ENCODE measurements around the gene BICDL1.
"Not testable (repeated sequence)": the region's sequence is repeated elsewhere in the genome, so short reads cannot be mapped to it uniquely, and the experiment has no call there.

The BICDL1 gene, protein sequence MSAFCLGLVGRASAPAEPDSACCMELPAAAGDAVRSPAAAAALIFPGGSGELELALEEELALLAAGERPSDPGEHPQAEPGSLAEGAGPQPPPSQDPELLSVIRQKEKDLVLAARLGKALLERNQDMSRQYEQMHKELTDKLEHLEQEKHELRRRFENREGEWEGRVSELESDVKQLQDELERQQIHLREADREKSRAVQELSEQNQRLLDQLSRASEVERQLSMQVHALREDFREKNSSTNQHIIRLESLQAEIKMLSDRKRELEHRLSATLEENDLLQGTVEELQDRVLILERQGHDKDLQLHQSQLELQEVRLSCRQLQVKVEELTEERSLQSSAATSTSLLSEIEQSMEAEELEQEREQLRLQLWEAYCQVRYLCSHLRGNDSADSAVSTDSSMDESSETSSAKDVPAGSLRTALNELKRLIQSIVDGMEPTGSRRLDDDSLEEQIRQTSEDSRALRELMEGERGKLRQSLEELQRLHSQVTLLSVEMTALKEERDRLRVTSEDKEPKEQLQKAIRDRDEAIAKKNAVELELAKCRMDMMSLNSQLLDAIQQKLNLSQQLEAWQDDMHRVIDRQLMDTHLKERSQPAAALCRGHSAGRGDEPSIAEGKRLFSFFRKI

GRCh38 chr12:119988472-119989360, at the start of gene BICDL1:
BICDL1 (plus strand) TSS chr12:119989236; CDS start chr12:119989869, 633 bp downstream.
- DNase-seq, result peak; percentile 97

DNA sequence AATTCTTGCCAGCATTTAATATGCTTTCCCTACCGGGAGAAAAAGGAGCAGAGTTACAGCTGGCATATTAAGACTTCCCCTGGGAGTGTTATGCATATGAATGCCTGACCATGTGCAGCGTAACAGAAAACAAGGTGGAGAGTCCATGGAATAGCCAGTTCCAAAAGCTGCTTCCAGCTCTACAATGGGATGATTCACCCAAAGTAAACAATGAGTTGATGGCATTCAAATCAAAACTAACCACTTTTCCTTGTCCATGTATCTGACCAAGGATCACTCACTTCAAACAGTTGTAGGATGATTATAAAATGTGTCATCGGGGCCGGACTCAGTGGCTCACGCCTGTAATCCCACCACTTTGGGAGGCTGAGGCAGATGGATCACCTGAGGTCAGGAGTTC, 48.1 kb upstream of the BICDL1 start:
- no peak for DNase-seq

GRCh38 chr12:119942386-119942785, 46.6 kb upstream of the BICDL1 start:
- no peak for DNase-seq

DNA sequence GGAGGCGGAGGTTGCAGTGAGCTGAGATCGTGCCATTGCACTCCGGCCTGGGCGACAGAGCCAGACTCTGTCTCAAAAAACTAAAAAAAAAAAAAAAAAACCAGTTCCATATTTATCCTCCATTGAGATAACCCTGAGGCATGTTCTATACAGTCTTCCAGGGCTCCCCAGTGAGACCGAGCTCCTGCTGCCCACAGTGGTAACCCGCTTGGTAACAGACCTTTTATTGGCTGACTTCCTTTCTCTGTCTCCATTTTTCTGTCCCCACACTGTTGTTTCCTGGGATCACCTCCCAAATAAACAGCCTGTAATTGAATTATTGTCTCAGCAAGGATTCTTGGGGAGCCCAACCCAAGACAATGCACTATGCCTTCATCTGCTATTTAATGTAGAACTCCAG, 42.8 kb upstream of the BICDL1 start:
- DNase-seq, result no peak

GRCh38 chr12:119949145-119949544, 39.9 kb upstream of the BICDL1 start:
- no peak for DNase-seq

DNA sequence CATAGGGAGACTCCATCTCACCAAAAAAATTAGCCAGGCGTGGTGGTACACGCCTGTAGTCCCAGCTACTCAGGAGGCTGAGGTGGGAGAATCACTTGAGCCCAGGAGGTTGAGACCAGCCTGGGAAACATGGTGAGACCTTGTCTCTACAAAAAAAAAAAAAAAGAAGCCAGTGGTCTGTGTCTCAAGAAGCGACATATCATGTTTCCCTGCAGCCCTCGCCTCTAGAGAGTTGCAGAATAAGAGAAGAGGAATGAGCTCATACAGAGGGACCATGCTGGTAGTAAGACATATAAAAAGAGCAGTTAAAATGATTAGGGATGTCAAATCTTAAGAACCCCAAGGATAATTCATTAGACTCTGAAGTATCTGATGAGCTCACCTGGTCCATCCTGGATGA, 39.4 kb upstream of the BICDL1 start:
- DNase-seq, result no peak

GRCh38 chr12:119956047-119956446, 33.0 kb upstream of the BICDL1 start:
- DNase-seq, result no peak

DNA sequence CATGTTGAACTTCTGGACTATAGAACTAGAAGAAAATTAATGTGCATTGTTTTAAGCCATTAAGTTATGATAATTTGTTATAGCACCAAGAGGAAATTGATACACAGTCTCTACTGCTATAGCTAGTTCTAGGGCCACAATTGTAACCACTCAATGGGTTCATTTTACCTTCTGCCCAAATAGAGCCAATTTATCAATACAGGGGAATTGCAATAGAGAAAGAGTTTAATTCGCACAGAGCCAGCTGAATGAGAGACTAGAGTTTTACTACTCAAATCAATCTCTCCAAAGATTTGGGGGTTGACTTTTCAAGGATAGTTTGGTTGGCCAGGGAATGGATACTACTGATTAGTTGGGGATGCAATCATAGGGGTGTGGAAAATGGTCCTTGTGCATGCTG, 31.9 kb upstream of the BICDL1 start:
- no peak for DNase-seq

DNA sequence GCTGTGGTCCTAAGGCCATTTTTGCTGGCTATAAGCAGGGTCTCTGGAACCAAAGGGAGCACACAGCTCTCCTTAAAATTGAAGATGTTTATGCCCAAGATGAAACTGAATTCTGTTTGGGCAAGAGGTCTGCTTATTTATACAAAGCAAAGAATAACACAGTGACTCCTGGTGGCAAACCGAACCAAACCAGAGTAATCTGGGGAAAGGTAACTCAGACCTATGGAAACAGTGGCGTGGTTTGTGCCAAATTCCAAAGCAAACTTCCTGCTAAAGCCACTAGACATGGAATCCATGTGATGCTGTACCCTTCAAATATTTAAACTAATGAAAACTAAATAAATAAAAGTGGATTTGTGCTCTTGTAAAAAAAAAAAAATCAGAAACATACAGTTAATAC, 29.6 kb upstream of the BICDL1 start:
- DNase-seq, result no peak

DNA sequence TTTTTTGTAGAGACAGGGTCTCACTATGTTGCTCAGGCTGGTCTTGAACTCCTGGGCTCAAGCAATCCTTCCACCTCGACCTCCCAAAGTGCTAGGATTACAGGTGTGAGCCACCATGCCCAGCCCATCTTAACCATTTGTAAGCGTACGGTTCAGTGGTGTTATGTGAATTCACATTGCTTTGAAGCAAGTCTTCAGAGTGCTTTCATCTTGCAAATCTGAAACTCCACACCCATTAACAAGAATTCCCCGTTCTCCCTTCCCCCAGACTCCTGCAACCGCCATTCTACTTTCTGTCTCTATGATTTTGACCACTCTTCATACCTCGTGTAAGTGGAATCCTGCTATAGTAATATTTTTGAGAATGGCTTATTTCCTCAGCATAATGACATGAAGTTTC, 24.9 kb upstream of the BICDL1 start:
- no peak for DNase-seq

- DNase-seq, result no peak
Observed at GRCh38 chr12:119964929-119965328, 24.1 kb upstream of the BICDL1 start.

DNA sequence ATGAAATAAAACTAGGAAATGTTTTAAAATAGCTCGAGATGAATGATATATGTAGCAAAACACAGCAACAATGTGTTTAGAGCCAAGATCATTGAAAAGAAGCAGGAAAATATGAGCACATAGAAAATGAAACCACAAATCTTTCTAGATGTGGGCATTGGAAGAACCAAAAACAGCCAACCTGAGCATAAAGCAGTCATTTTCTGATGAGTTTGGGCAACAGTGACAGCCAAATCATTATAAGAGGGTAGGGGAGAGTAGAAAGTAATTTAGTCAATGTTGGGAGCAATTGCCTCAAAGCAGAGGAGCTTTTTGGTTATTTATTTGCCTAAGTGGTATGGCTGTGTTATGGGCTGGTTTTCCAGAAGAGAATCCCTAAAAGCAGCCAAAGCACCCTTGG, 8.8 kb upstream of the BICDL1 start:
- peak; percentile 67 for DNase-seq

DNA sequence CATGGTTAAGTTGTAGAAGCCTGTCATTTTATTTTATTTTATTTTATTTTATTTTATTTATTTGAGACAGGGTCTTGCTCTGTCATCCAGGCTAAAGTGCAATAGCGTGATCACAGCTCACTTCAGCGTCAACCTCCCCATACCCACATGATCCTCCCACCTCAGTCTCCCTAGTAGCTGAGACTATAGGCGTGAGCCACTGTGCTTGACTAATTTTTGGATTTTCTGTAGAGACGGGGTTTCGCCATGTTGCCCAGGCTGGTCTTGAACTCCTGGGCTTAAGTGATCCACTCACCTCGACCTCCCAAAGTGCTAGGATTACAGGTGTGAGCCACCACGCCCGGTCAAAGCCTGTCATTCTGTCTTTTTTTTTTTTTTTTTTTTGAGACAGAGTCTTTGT, 8.3 kb upstream of the BICDL1 start:
- DNase-seq, result not testable (repeated sequence)

DNA sequence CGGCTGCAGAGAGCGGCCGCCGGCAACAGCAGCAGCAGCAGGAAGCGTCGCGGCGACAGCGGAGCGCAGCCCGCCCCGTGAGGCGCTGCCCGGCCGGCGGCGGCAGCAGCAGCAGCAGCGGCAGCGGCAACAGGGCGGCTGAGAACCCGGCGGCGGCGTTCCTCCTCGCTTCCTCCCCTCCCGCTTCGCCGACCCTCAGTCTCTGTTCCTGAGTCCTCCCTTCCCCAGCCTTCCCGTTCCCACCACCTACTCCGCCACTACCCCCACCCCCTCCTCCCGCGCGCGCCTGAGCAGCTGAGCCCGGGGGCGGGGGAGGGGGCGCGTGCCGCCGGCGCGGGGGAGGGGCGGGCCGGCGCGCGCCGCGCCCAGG, 310 bp downstream of the BICDL1 start:
- DNase-seq, result no peak

DNA sequence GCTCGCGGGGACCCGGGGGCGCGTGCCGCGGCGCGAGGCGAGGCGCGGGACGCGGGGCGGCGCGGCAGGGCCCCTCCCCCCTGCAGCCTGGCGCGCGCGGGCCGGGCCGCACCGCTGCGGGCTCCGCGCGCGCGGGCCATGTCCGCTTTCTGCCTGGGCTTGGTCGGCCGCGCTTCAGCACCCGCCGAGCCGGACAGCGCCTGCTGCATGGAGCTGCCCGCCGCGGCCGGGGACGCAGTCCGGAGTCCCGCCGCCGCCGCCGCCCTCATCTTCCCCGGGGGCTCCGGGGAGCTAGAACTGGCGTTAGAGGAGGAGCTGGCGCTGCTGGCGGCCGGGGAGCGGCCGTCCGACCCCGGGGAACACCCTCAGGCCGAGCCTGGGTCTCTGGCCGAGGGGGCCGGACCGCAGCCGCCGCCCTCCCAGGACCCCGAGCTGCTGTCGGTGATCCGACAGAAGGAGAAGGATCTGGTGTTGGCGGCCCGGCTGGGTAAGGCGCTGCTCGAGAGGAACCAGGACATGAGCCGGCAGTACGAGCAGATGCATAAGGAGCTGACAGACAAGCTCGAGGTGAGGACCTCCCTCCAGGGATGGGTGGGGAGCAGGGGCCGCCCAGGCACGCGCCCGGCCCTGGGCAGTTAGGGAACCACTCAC, 820 bp downstream of the BICDL1 start:
- DNase-seq, result peak; percentile 62

DNA sequence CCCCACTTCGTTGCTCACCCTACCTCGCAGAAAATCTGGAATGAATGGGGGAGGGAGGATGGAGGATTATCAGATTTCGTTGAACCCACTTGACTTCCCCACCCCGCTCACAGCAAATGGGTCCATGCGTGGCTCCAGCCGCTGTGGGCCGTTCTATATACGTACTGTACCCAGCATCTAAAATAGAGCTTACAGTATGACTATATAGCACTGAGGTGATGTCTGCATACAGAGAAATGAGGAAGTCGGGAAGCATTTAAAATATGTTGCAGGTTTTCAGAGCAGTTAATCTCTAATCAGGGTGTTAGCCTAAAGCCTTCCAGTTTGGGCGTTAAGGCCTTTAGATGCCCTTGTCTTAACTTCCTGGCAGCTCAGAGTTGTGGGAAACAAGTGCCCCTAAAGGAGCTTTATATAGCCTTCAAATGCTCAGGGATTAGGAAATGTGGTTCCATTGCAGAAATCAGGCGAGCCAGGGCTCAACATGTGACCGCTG, 1.4 kb downstream of the BICDL1 start:
- DNase-seq, result peak; percentile 26

GRCh38 chr12:119992129-119992705, 3.2 kb downstream of the BICDL1 start:
- DNase-seq, result no peak

DNA sequence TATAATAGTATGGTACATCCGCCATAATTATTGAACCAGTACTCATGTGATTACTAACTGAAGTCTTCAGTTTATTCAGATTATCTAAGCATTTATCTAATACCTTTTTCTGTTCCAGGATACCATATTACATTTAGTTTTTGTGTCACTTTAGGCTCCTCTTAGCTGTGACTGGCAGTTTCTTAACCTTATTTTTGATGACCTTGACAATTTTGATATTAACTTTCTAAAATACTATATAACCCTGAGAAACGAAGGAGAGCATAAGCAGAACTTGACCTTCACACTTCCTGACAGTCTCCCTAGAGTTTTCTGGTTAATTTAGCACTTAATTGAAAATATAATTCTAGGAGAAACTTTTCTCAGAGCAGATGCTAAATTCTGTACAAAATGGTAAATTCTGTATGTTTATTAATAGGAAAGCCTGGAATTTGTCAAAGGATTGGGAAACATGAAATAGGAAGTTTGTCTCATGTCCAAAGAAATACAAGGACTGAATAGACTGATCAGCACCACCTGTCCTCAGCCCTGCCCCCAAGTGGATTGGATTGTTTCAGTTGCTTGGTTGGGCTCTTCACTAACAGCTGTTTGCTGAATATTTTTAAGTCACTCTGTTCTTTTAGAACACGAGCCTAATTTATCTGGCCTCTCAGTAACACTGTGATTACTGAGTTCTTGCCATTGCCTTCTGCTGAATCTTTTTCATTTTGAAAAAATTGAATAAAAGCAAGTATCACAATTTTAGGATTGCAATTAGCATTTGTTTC, 6.0 kb downstream of the BICDL1 start:
- no peak for DNase-seq

- DNase-seq, result no peak
Observed at GRCh38 chr12:119996417-119996816, 7.4 kb downstream of the BICDL1 start.

DNA sequence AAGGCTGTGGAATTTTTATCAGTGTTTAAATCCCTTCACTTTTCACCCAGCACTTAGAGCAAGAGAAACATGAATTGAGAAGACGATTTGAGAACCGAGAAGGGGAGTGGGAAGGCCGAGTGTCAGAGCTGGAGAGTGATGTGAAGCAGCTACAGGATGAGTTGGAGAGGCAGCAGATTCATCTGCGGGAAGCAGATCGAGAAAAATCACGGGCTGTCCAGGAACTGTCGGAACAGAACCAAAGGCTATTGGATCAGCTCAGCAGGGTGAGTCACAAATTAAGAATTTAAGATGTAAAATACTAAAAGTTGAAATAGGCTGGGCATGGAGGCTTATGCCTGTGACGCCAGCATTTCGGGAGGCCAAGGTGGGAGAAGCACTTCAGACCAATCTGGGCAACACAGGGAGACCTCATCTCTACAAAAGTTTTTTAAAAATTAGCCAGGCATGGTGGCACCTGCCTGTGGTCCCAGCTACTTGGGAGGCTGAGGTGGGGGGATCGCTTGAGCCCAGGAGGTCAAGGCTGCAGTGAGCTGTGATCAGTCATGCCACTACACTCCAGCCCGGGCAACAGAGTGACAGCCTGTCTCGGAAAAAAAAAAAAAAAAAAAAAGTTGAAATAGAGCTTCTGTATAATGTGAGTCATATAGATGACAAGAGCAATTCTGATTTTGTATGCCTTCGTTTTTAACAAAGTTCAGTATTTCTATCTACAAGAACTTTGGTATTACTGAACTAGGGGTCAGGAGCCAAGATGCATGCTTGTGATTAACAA, 9.6 kb downstream of the BICDL1 start:
- DNase-seq, result no peak

GRCh38 chr12:120000556-120000955, 11.5 kb downstream of the BICDL1 start:
- no peak for DNase-seq
